K562 (cell line): ENCODE data around the gene LAMB1.

ENCODE experiments used
- ZZZ3 ChIP-seq: fragments of 450-650 bp; IDR thresholded peaks from 2 replicates; pipeline ENCODE4 v1.6.1; 2016; ENCODE audit warnings: antibody characterized with exemption, mild to moderate bottlenecking, moderate library complexity
- TF ChIP-seq, protein P1 (sequence below), 3 experiments: IDR thresholded peaks in 2 of 3; conservative IDR thresholded peaks in 1 of 3; 2 replicates each; pipeline ENCODE4 v1.5.1; 2011 to 2012; ENCODE audit warnings: low read length in 3 of 3, mild to moderate bottlenecking in 3 of 3, control low read depth in 2 of 3, improper control_type of control experiment in 1 of 3, inconsistent platforms in 1 of 3, low read depth in 1 of 3, mixed read lengths in 1 of 3, moderate library complexity in 1 of 3; ENCODE audit not compliant: insufficient read depth in 2 of 3
- TF ChIP-seq, protein P2 (sequence below): sonication (generic); formaldehyde crosslinking; IDR thresholded peaks from 2 replicates; pipeline ENCODE4 v1.8.1; 2023; ENCODE audit warnings: mild to moderate bottlenecking, missing genetic modification reagents
- TF ChIP-seq, protein P3 (sequence below): fragments of 450-650 bp; IDR thresholded peaks from 2 replicates; pipeline ENCODE4 v1.6.1; 2016; ENCODE audit warnings: low read depth, mild to moderate bottlenecking, moderate library complexity

DNA sequence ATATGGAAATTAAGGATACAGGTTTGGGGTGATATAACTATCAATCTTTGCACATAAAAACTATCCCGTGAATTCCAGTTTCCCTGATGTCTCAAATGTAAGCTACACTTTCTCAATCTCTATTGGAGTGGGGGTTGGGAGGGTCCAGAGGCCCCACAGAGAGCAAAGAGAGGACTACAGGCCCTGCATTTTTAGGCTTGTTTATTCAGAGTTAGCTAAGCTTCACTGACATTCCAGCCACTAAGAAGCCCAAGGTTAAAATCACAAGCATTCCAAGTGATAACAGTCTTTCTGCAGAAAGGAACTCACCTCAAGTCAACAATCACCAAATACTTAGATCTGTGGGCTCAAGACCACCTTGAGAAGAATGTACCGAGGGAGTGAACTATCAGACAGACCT, 31.6 kb upstream of the LAMB1 start:
- TF ChIP-seq, protein P1, sequence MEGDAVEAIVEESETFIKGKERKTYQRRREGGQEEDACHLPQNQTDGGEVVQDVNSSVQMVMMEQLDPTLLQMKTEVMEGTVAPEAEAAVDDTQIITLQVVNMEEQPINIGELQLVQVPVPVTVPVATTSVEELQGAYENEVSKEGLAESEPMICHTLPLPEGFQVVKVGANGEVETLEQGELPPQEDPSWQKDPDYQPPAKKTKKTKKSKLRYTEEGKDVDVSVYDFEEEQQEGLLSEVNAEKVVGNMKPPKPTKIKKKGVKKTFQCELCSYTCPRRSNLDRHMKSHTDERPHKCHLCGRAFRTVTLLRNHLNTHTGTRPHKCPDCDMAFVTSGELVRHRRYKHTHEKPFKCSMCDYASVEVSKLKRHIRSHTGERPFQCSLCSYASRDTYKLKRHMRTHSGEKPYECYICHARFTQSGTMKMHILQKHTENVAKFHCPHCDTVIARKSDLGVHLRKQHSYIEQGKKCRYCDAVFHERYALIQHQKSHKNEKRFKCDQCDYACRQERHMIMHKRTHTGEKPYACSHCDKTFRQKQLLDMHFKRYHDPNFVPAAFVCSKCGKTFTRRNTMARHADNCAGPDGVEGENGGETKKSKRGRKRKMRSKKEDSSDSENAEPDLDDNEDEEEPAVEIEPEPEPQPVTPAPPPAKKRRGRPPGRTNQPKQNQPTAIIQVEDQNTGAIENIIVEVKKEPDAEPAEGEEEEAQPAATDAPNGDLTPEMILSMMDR (IDR thresholded peaks at IDR 0.05 in 2 of 3, conservative IDR thresholded peaks at IDR 0.05 in 1 of 3; ENCODE audit: insufficient read depth in 2 of 3, low read depth in 1 of 3, low read length in 3 of 3), result no peak
- TF ChIP-seq, protein P2, sequence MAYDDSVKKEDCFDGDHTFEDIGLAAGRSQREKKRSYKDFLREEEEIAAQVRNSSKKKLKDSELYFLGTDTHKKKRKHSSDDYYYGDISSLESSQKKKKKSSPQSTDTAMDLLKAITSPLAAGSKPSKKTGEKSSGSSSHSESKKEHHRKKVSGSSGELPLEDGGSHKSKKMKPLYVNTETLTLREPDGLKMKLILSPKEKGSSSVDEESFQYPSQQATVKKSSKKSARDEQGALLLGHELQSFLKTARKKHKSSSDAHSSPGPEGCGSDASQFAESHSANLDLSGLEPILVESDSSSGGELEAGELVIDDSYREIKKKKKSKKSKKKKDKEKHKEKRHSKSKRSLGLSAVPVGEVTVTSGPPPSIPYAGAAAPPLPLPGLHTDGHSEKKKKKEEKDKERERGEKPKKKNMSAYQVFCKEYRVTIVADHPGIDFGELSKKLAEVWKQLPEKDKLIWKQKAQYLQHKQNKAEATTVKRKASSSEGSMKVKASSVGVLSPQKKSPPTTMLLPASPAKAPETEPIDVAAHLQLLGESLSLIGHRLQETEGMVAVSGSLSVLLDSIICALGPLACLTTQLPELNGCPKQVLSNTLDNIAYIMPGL (CRISPR knock-in tag), result no peak
- no peak for TF ChIP-seq ZZZ3
- TF ChIP-seq, protein P3, sequence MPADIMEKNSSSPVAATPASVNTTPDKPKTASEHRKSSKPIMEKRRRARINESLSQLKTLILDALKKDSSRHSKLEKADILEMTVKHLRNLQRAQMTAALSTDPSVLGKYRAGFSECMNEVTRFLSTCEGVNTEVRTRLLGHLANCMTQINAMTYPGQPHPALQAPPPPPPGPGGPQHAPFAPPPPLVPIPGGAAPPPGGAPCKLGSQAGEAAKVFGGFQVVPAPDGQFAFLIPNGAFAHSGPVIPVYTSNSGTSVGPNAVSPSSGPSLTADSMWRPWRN, result no peak
